ENCODE results near the gene LZTR1. TPM values are rescaled to one million over a fixed set of nuclear protein-coding genes. Genes with fewer than 3 reads are reported as not detected.

LZTR1 gene
- total RNA-seq, 1 experiment from 2014 or later: 23.4 TPM

DNA sequence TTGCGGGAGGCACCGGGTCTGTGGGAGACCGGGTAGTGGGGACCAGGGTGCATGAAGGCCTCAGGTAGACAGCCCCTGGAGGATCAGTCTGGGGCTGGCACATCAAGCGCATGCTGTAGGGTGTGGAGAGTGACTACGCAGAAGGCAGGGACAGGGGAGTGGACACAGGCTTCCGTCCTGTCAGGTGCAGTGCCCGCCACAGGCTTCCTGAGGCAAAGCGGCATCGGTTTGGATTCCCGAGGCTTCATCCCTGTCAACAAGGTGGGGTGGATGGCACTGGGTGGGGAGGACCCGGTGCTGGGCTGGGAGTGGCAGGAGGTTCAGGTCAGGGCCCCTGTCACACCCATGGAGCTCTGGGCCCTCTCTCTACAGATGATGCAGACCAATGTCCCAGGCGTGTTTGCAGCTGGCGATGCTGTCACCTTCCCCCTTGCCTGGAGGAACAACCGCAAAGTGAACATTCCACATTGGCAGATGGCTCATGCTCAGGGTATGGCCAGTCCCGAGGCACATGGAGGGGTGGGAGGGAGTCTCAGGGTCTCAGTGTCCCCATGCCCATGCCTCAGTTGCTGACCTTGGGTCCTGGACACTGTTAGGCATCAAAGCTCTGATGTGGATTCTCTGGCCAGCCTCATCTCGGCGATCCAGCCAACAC lies 4.5 kb upstream of the LZTR1 start:
- Histone ChIP-seq H3K27ac (no peak overlapping the region), H3K9me3 (ENCODE audit: insufficient read depth, low read depth) (peaks cover 5% of the 10 kb centered on the region; the same call in 1 of the 2 replicates), H3K4me3 (no peak overlapping the region), H3K9me2 (ENCODE audit: insufficient read depth) (no peaks in the 10 kb centered on the region), H3K79me2 (ENCODE audit: low read depth) (no peaks in the 10 kb centered on the region), H2AFZ (no peak overlapping the region), H3K4me1 (replicated peaks; ENCODE audit: insufficient read depth) (no peaks in the 10 kb centered on the region), H3K27me3 (ENCODE audit: insufficient read depth, low read depth) (no peaks in the 10 kb centered on the region), H3K4me2 (no peak overlapping the region), H4K20me1 (ENCODE audit: insufficient read depth) (no peaks in the 10 kb centered on the region), H3K36me3 (ENCODE audit: low read depth) (no peaks in the 10 kb centered on the region), H3F3A (ENCODE audit: insufficient read depth, low read depth) (no peaks in the 10 kb centered on the region)
- ChIA-PET POLR2A (ENCODE audit: unreplicated experiment) (no interaction called here), CTCF (no interaction called here)
- DNase-seq: no peak
- intact Hi-C loops (cut with micrococcal nuclease; ENCODE audit: unreplicated experiment): no loop called here
- no TSS peak for BruUV-seq (replicated peaks)
- TF ChIP-seq, protein P1, sequence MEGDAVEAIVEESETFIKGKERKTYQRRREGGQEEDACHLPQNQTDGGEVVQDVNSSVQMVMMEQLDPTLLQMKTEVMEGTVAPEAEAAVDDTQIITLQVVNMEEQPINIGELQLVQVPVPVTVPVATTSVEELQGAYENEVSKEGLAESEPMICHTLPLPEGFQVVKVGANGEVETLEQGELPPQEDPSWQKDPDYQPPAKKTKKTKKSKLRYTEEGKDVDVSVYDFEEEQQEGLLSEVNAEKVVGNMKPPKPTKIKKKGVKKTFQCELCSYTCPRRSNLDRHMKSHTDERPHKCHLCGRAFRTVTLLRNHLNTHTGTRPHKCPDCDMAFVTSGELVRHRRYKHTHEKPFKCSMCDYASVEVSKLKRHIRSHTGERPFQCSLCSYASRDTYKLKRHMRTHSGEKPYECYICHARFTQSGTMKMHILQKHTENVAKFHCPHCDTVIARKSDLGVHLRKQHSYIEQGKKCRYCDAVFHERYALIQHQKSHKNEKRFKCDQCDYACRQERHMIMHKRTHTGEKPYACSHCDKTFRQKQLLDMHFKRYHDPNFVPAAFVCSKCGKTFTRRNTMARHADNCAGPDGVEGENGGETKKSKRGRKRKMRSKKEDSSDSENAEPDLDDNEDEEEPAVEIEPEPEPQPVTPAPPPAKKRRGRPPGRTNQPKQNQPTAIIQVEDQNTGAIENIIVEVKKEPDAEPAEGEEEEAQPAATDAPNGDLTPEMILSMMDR (conservative IDR thresholded peaks at IDR 0.05): no peak
- TF ChIP-seq EZH2 (IDR thresholded peaks at IDR 0.05; ENCODE audit: low read depth): no peak

- CTCF ChIA-PET: no interaction called here
- H3K27me3 ChIP-seq (ENCODE audit: insufficient read depth, low read depth): no peaks in the 10 kb centered on the region
- no peak overlapping the region for H3K27ac ChIP-seq
- no TSS peak for BruUV-seq (replicated peaks)
- no peaks in the 10 kb centered on the region for H3K36me3 ChIP-seq (ENCODE audit: low read depth)
- no peaks in the 10 kb centered on the region for H3F3A ChIP-seq (ENCODE audit: insufficient read depth, low read depth)
- no peak overlapping the region for H2AFZ ChIP-seq
- H3K79me2 ChIP-seq (ENCODE audit: low read depth): no peaks in the 10 kb centered on the region
- peaks cover 8% of the 10 kb centered on the region; the same call in 1 of the 2 replicates for H3K4me1 ChIP-seq (replicated peaks; ENCODE audit: insufficient read depth)
- no peaks in the 10 kb centered on the region for H4K20me1 ChIP-seq (ENCODE audit: insufficient read depth)
- POLR2A ChIA-PET (ENCODE audit: unreplicated experiment): no interaction called here
- no peaks in the 10 kb centered on the region for H3K9me2 ChIP-seq (ENCODE audit: insufficient read depth)
- TF ChIP-seq, protein P1 (conservative IDR thresholded peaks at IDR 0.05): no peak
- TF ChIP-seq EZH2 (IDR thresholded peaks at IDR 0.05; ENCODE audit: low read depth): no peak
- peaks cover 5% of the 10 kb centered on the region; the same call in 1 of the 2 replicates for H3K9me3 ChIP-seq (ENCODE audit: insufficient read depth, low read depth)
- intact Hi-C loops (cut with micrococcal nuclease; ENCODE audit: unreplicated experiment): no loop called here
- H3K4me3 ChIP-seq: no peak overlapping the region
- no peak for DNase-seq
- no peak overlapping the region for H3K4me2 ChIP-seq
Measured at GRCh38 chr22:20978419-20978818, 3.7 kb upstream of the LZTR1 start.

DNA sequence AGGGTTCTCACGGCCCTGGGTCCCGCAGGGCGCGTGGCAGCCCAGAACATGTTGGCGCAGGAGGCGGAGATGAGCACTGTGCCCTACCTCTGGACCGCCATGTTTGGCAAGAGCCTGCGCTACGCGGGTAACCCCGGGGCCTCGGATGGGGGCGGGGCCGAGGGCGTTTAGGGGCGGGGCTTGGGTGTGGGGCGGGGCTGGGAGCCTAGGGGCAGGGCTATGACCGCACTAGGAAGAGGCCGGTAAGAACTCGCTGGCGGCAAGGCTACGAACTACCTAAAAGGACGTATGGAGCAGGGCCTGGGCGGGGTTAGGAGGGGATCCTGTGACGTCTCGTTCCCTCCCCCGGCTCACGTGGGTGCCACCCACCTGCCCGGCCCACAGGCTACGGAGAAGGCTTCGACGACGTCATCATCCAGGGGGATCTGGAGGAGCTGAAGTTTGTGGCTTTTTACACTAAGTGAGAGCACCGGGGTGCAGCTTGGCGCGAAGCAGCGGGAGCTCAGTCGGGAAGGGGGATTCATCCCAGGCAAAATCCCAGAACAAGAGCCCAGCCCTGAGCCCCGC lies 2.8 kb upstream of the LZTR1 start:
- Histone ChIP-seq H3K79me2 (ENCODE audit: low read depth) (no peaks in the 10 kb centered on the region), H2AFZ (no peak overlapping the region), H3F3A (ENCODE audit: insufficient read depth, low read depth) (no peaks in the 10 kb centered on the region), H3K4me2 (no peak overlapping the region), H3K9me2 (ENCODE audit: insufficient read depth) (no peaks in the 10 kb centered on the region), H3K36me3 (ENCODE audit: low read depth) (no peaks in the 10 kb centered on the region), H3K27ac (no peak overlapping the region), H3K27me3 (ENCODE audit: insufficient read depth, low read depth) (no peaks in the 10 kb centered on the region), H3K4me1 (replicated peaks; ENCODE audit: insufficient read depth) (peaks cover 8% of the 10 kb centered on the region; the same call in 1 of the 2 replicates), H3K9me3 (ENCODE audit: insufficient read depth, low read depth) (peaks cover 5% of the 10 kb centered on the region; the same call in 1 of the 2 replicates), H4K20me1 (ENCODE audit: insufficient read depth) (no peaks in the 10 kb centered on the region), H3K4me3 (no peak overlapping the region)
- POLR2A ChIA-PET (ENCODE audit: unreplicated experiment): no interaction called here
- BruUV-seq (replicated peaks): no TSS peak
- intact Hi-C loops (cut with micrococcal nuclease; ENCODE audit: unreplicated experiment): no loop called here
- DNase-seq: no peak
- CTCF ChIA-PET: no interaction called here
- no peak for TF ChIP-seq EZH2 (IDR thresholded peaks at IDR 0.05; ENCODE audit: low read depth)
- TF ChIP-seq, protein P1 (conservative IDR thresholded peaks at IDR 0.05): no peak

All from PC-9 (cell line).